Panc1 (cell line): ENCODE results near the gene SGCE. TPM values are rescaled to one million over a fixed set of nuclear protein-coding genes. Genes with fewer than 3 reads are reported as not detected.

Experiments used
- ATAC-seq: fragments of 200-7000 bp; cut with Tn5 transposase; 2 replicates; pipeline ENCODE4 v1.9.1; 2020; ENCODE audit warnings: mild to moderate bottlenecking, moderate library complexity
- BruUV-seq: library from RNA; stranded (reverse); fragments of 400-500 nt; replicated peaks from 2 replicates; lab custom pipeline; 2021; lab: Mats Ljungman, UMichigan
- CTCF ChIA-PET: fragments of 300-600 bp; sonication (Branson Sonifier 250); formaldehyde crosslinking; loops from one replicate; lab custom pipeline; 2022; ENCODE audit warnings: antibody characterized with exemption; lab: Charles Lee
- POLR2A ChIA-PET: fragments of 300-600 bp; sonication (Branson Sonifier 250); formaldehyde crosslinking; loops from one replicate; lab custom pipeline; 2022; ENCODE audit warnings: antibody characterized with exemption; lab: Charles Lee
- DNase-seq: peaks from one replicate; pipeline ENCODE4 v3.0.0-alpha.2; 2010; ENCODE audit warnings: low read depth, low spot score
- H3K27ac ChIP-seq: 2 replicates; pipeline ENCODE4 v1.5.1; 2011; ENCODE audit warnings: mild to moderate bottlenecking, low read length, inconsistent platforms
- H3K27me3 ChIP-seq: fragments of 200-500 bp; sonication (Bioruptor generic); 2 replicates; pipeline ENCODE4 v1.6.0; 2014; ENCODE audit warnings: low read length, inconsistent platforms; ENCODE audit not compliant: control insufficient read depth, insufficient read depth
- H3K36me3 ChIP-seq: fragments of 200-500 bp; sonication (Bioruptor generic); 2 replicates; pipeline ENCODE4 v1.5.1; 2014; ENCODE audit warnings: inconsistent platforms, mild to moderate bottlenecking, low read length, moderate library complexity; ENCODE audit not compliant: control insufficient read depth, insufficient read depth
- H3K4me1 ChIP-seq: 2 replicates; pipeline ENCODE4 v1.5.1; 2011; ENCODE audit warnings: inconsistent platforms, mild to moderate bottlenecking, low read length, moderate library complexity; ENCODE audit not compliant: control insufficient read depth, insufficient read depth
- H3K4me3 ChIP-seq, 2 experiments: 2 replicates each; pipeline ENCODE4 v1.5.1; 2011 to 2012; ENCODE audit warnings: low read depth in 2 of 2, low read length in 2 of 2, mild to moderate bottlenecking in 2 of 2, inconsistent platforms in 1 of 2, moderate library complexity in 1 of 2
- H3K9me3 ChIP-seq: fragments of 200-500 bp; sonication (Bioruptor generic); 2 replicates; pipeline ENCODE4 v1.5.1; 2014; ENCODE audit warnings: low read depth, mild to moderate bottlenecking, inconsistent platforms, low read length, moderate library complexity; ENCODE audit not compliant: control insufficient read depth, insufficient read depth
- POLR2AphosphoS5 ChIP-seq: IDR thresholded peaks from 2 replicates; pipeline ENCODE4 v1.6.1; 2012; ENCODE audit warnings: mild to moderate bottlenecking, low read depth, low read length, moderate library complexity
- SIN3A ChIP-seq: IDR thresholded peaks from 2 replicates; pipeline ENCODE4 v1.6.1; 2012; ENCODE audit warnings: low read depth, mild to moderate bottlenecking, low read length, moderate library complexity, borderline replicate concordance; ENCODE audit not compliant: insufficient read depth
- TCF7L2 ChIP-seq: IDR thresholded peaks from 2 replicates; pipeline ENCODE4 v1.6.1; 2011; ENCODE audit warnings: mild to moderate bottlenecking, low read depth, low read length, inconsistent platforms
- in situ Hi-C: cut with HindIII; loops from 2 replicates; pipeline ENCODE4 v1.10.0; 2016; ENCODE audit warnings: low sequenced_read_pairs, low pct_unique_long_range_greater_than_20kb
- intact Hi-C: fragments of 100-400 bp; cut with micrococcal nuclease; formaldehyde crosslinking; loops from one replicate; pipeline ENCODE4 v1.10.0; 2022; ENCODE audit not compliant: unreplicated experiment
- total RNA-seq: library from RNA; stranded (reverse); gene quantifications from one replicate; pipeline ENCODE4 v1.2.1, GENCODE V29; 2021; ENCODE audit not compliant: unreplicated experiment
- TF ChIP-seq, protein P1 (sequence below): fragments of 450-650 bp; IDR thresholded peaks from 2 replicates; pipeline ENCODE4 v1.5.1; 2017; ENCODE audit warnings: mild to moderate bottlenecking
- TF ChIP-seq, protein P2 (sequence below), 2 experiments: IDR thresholded peaks; 2 replicates each; pipeline ENCODE4 v1.6.1; 2011 to 2012; ENCODE audit warnings: low read depth in 2 of 2, control low read depth in 1 of 2, low read length in 1 of 2, mild to moderate bottlenecking in 1 of 2, moderate library complexity in 1 of 2; ENCODE audit not compliant: insufficient read depth in 1 of 2

SGCE gene
- total RNA-seq, 1 experiment from 2014 or later, result 32.0 TPM

DNA sequence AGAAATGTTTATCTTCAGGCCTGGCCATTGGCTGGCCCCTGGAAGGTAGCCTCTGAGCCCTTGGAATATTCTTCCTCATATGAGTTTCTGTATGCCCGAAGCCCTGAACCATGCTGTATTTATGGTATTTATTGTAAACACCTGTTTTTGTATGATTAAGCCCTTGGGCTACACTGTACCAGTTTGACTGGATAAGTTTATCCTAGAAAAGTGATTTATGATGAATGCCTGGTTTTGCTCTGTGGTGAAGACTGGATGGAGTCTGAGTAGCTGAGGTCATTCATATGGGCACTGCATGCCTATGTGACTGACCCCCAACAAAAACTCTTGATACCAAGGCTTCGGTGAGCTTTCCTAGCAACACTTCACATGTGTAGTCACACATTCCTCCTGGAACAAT is 79.6 kb downstream of the SGCE start:
- H3K4me3 ChIP-seq, result no peak overlapping the region
- in situ Hi-C loops, result no loop called here
- TF ChIP-seq, protein P1, sequence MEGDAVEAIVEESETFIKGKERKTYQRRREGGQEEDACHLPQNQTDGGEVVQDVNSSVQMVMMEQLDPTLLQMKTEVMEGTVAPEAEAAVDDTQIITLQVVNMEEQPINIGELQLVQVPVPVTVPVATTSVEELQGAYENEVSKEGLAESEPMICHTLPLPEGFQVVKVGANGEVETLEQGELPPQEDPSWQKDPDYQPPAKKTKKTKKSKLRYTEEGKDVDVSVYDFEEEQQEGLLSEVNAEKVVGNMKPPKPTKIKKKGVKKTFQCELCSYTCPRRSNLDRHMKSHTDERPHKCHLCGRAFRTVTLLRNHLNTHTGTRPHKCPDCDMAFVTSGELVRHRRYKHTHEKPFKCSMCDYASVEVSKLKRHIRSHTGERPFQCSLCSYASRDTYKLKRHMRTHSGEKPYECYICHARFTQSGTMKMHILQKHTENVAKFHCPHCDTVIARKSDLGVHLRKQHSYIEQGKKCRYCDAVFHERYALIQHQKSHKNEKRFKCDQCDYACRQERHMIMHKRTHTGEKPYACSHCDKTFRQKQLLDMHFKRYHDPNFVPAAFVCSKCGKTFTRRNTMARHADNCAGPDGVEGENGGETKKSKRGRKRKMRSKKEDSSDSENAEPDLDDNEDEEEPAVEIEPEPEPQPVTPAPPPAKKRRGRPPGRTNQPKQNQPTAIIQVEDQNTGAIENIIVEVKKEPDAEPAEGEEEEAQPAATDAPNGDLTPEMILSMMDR, result no peak
- TF ChIP-seq, protein P2, sequence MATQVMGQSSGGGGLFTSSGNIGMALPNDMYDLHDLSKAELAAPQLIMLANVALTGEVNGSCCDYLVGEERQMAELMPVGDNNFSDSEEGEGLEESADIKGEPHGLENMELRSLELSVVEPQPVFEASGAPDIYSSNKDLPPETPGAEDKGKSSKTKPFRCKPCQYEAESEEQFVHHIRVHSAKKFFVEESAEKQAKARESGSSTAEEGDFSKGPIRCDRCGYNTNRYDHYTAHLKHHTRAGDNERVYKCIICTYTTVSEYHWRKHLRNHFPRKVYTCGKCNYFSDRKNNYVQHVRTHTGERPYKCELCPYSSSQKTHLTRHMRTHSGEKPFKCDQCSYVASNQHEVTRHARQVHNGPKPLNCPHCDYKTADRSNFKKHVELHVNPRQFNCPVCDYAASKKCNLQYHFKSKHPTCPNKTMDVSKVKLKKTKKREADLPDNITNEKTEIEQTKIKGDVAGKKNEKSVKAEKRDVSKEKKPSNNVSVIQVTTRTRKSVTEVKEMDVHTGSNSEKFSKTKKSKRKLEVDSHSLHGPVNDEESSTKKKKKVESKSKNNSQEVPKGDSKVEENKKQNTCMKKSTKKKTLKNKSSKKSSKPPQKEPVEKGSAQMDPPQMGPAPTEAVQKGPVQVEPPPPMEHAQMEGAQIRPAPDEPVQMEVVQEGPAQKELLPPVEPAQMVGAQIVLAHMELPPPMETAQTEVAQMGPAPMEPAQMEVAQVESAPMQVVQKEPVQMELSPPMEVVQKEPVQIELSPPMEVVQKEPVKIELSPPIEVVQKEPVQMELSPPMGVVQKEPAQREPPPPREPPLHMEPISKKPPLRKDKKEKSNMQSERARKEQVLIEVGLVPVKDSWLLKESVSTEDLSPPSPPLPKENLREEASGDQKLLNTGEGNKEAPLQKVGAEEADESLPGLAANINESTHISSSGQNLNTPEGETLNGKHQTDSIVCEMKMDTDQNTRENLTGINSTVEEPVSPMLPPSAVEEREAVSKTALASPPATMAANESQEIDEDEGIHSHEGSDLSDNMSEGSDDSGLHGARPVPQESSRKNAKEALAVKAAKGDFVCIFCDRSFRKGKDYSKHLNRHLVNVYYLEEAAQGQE (IDR thresholded peaks at IDR 0.05; ENCODE audit: insufficient read depth in 1 of 2, low read depth in 2 of 2, low read length in 1 of 2), result no peak
- no peak for TF ChIP-seq TCF7L2
- TF ChIP-seq POLR2AphosphoS5, result no peak
- TF ChIP-seq SIN3A, result no peak
- no peak for ATAC-seq
- H3K4me1 ChIP-seq, result no peaks in the 10 kb centered on the region
- no peaks in the 10 kb centered on the region for H3K9me3 ChIP-seq
- H3K36me3 ChIP-seq, result no peaks in the 10 kb centered on the region
- intact Hi-C loops, result no loop called here
- ChIA-PET CTCF (no interaction called here), POLR2A (no interaction called here)
- DNase-seq, result no peak
- no TSS peak for BruUV-seq
- H3K27ac ChIP-seq, result no peak overlapping the region
- H3K27me3 ChIP-seq, result no peaks in the 10 kb centered on the region

DNA sequence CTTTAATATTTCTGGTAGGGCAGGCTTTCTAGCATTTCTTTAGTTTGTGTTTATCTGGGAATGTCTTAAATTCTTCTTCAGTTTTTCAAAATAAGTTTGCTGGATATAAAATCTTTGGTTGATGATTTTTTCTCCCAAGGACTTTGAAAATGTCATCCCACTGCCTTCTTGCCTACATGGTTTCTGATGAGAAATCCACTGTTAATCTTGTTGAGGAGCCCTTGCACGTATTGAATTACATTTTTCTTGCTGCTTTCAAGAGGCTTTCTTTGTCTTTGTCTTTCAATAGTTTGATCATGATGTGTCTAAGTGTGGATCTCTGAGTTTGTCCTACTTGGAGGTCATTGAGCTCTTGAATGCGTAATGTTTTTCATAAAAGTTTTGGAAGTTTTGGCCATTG is 80.3 kb downstream of the SGCE start:
- ChIA-PET CTCF (no interaction called here), POLR2A (no interaction called here)
- Histone ChIP-seq H3K4me3 (no peak overlapping the region), H3K9me3 (no peaks in the 10 kb centered on the region), H3K27ac (no peak overlapping the region), H3K27me3 (no peaks in the 10 kb centered on the region), H3K36me3 (no peaks in the 10 kb centered on the region), H3K4me1 (no peaks in the 10 kb centered on the region)
- TF ChIP-seq, protein P1, result no peak
- TF ChIP-seq TCF7L2 (no peak), POLR2AphosphoS5 (no peak), SIN3A (no peak)
- TF ChIP-seq, protein P2 (IDR thresholded peaks at IDR 0.05; ENCODE audit: insufficient read depth in 1 of 2, low read depth in 2 of 2, low read length in 1 of 2), result no peak
- intact Hi-C loops, result no loop called here
- no TSS peak for BruUV-seq
- DNase-seq (no peak), ATAC-seq (no peak)
- in situ Hi-C loops, result no loop called here
